Endothelial cell of umbilical vein (primary cell): ENCODE results near the gene MEF2A. TPM values are rescaled to one million over a fixed set of nuclear protein-coding genes. Genes with fewer than 3 reads are reported as not detected.

Experiments
- BruUV-seq: library from RNA; stranded (reverse); fragments of 400-500 nt; replicated peaks from 2 replicates; lab custom pipeline; 2021; lab: Mats Ljungman, UMichigan
- CTCF ChIA-PET: fragments of 300-600, 350-600 bp; sonication (Branson Sonifier 250); formaldehyde crosslinking; loops from one replicate; lab custom pipeline; 2021; ENCODE audit warnings: antibody characterized with exemption, inconsistent platforms; lab: Charles Lee
- POLR2A ChIA-PET: fragments of 300-600, 350-600 bp; sonication (Branson Sonifier 250); formaldehyde crosslinking; loops from one replicate; lab custom pipeline; 2021; ENCODE audit warnings: antibody characterized with exemption, inconsistent platforms; lab: Charles Lee
- DNase-seq: peaks from one replicate; pipeline ENCODE4 v3.0.0-alpha.2; 2011; ENCODE audit warnings: low read depth, low spot score
- FAIRE-seq: peaks from 2 replicates; lab custom pipeline; 2011; peaks lifted over from hg19 to GRCh38; lab: Jason Lieb, UNC
- H2AFZ ChIP-seq: 2 replicates; pipeline ENCODE4 v1.6.0; 2012; ENCODE audit warnings: low read depth, low read length, control low read depth, inconsistent platforms
- H3K27ac ChIP-seq: 2 replicates; pipeline ENCODE4 v1.5.1; 2011; ENCODE audit warnings: low read depth, mild to moderate bottlenecking, control low read depth, low read length, moderate library complexity; ENCODE audit not compliant: insufficient read depth
- H3K27me3 ChIP-seq, 2 experiments: 2 replicates each; pipeline versions ENCODE4 v1.6.0 to v1.6.1; 2011; ENCODE audit warnings: low read length in 2 of 2, mixed read lengths in 1 of 2; ENCODE audit not compliant: control insufficient read depth in 2 of 2, insufficient read depth in 2 of 2
- H3K36me3 ChIP-seq, 2 experiments: 2 replicates in 1 of 2; 3 replicates in 1 of 2; pipeline ENCODE4 v1.5.1; 2011; ENCODE audit warnings: low read length in 2 of 2, mild to moderate bottlenecking in 1 of 2, moderate library complexity in 1 of 2; ENCODE audit not compliant: control insufficient read depth in 2 of 2, insufficient read depth in 2 of 2; ENCODE audit errors: extremely low read depth in 1 of 2
- H3K4me1 ChIP-seq: 3 replicates; pipeline ENCODE4 v1.5.1; 2011; ENCODE audit warnings: mild to moderate bottlenecking, low read length; ENCODE audit not compliant: control insufficient read depth, insufficient read depth; ENCODE audit errors: extremely low read depth
- H3K4me2 ChIP-seq: 2 replicates; pipeline ENCODE4 v1.6.1; 2011; ENCODE audit warnings: low read length, control low read depth, mixed read lengths; ENCODE audit not compliant: insufficient read depth
- H3K4me3 ChIP-seq, 3 experiments: fragments of 200-600 bp in 1 of 3; sonication (generic), shearing (Covaris generic) in 1 of 3; replicated peaks in 1 of 3; 2 replicates each; pipeline ENCODE4 v1.5.1; 2011 to 2016; ENCODE audit warnings: control low read depth in 3 of 3, low read length in 3 of 3, mild to moderate bottlenecking in 2 of 3, inconsistent platforms in 1 of 3, low read depth in 1 of 3, moderate library complexity in 1 of 3; ENCODE audit not compliant: insufficient read depth in 1 of 3
- H3K79me2 ChIP-seq: 2 replicates; pipeline ENCODE4 v1.6.0; 2012; ENCODE audit warnings: low read length, inconsistent platforms; ENCODE audit not compliant: control insufficient read depth, insufficient read depth
- H3K9ac ChIP-seq: replicated peaks from 2 replicates; pipeline ENCODE3; 2011; ENCODE audit warnings: low read length, control low read depth; ENCODE audit not compliant: insufficient read depth; ENCODE audit errors: extremely low read depth
- H3K9me1 ChIP-seq: replicated peaks from 3 replicates; pipeline ENCODE4 v1.6.0; 2011; ENCODE audit warnings: mild to moderate bottlenecking, low read length; ENCODE audit not compliant: control insufficient read depth, insufficient read depth; ENCODE audit errors: extremely low read depth
- H3K9me3 ChIP-seq: replicated peaks from 2 replicates; pipeline ENCODE4 v1.5.1; 2012; ENCODE audit warnings: low read length, inconsistent platforms; ENCODE audit not compliant: control insufficient read depth, insufficient read depth
- H4K20me1 ChIP-seq: replicated peaks from 2 replicates; pipeline ENCODE3; 2011; ENCODE audit warnings: mild to moderate bottlenecking, low read length; ENCODE audit not compliant: control insufficient read depth, insufficient read depth; ENCODE audit errors: extremely low read depth
- EZH2 ChIP-seq: IDR thresholded peaks from 2 replicates; pipeline ENCODE4 v1.6.1; 2012; ENCODE audit warnings: borderline replicate concordance, low read depth, mild to moderate bottlenecking, moderate library complexity, low read length, inconsistent platforms; ENCODE audit not compliant: severe bottlenecking
- FOS ChIP-seq: IDR thresholded peaks from 2 replicates; pipeline ENCODE4 v1.6.1; 2011; ENCODE audit warnings: mild to moderate bottlenecking, low read length, moderate library complexity, borderline replicate concordance; ENCODE audit not compliant: insufficient read depth
- GATA2 ChIP-seq: IDR thresholded peaks from 2 replicates; pipeline ENCODE4 v1.7.0; 2011; ENCODE audit warnings: low read depth, mild to moderate bottlenecking, moderate library complexity, mixed read lengths, low read length; ENCODE audit not compliant: insufficient read length, insufficient read depth
- JUN ChIP-seq: IDR thresholded peaks from 2 replicates; pipeline ENCODE4 v1.6.1; 2011; ENCODE audit warnings: borderline replicate concordance, low read depth; ENCODE audit not compliant: insufficient read length, insufficient read depth
- MAX ChIP-seq: IDR thresholded peaks from 2 replicates; pipeline ENCODE4 v1.6.1; 2011; ENCODE audit not compliant: insufficient read depth, insufficient read length
- MYC ChIP-seq: IDR thresholded peaks from one replicate; pipeline ENCODE4 v1.6.1; 2011; ENCODE audit warnings: mild to moderate bottlenecking, low read depth, low read length
- POLR2A ChIP-seq: IDR thresholded peaks from 2 replicates; pipeline ENCODE4 v1.6.1; 2012; ENCODE audit warnings: low read depth, mild to moderate bottlenecking, control low read depth, low read length
- POLR2AphosphoS5 ChIP-seq: IDR thresholded peaks from 2 replicates; pipeline ENCODE4 v1.6.1; 2012; ENCODE audit warnings: low read depth, mild to moderate bottlenecking, control low read depth, low read length, moderate library complexity; ENCODE audit not compliant: insufficient read depth
- dilution Hi-C: fragments of 300-500 bp; cut with MboI; formaldehyde crosslinking; loops from one replicate; pipeline ENCODE4 v1.15.0; 2019; ENCODE audit warnings: low sequenced_read_pairs; ENCODE audit not compliant: extremely low pct_ligation_motif_present
- intact Hi-C: fragments of 100-400 bp; cut with micrococcal nuclease; formaldehyde crosslinking; loops from one replicate; pipeline ENCODE4 v1.10.0; 2022
- polyA plus RNA-seq, 4 experiments: library from polyadenylated mRNA; depleted of rRNA in 3 of 4; stranded (reverse) in 3 of 4; unstranded in 1 of 4; fragments of >200 nt; gene quantifications; 2 replicates each; pipeline versions ENCODE4 v1.2.1 to v1.2.3, GENCODE V29; 2011 to 2012; ENCODE audit warnings: missing spikeins in 1 of 4
- total RNA-seq: library from RNA; stranded (reverse); gene quantifications from 2 replicates; pipeline ENCODE4 v1.2.3, GENCODE V29; 2021
- TF ChIP-seq, protein P1 (sequence below), 2 donors: IDR thresholded peaks; 1 replicate in 1 of 2; 2 replicates in 1 of 2; pipeline ENCODE4 v1.5.1; 2011; ENCODE audit warnings: low read length in 2 of 2, mild to moderate bottlenecking in 2 of 2, moderate library complexity in 2 of 2, control low read depth in 1 of 2, inconsistent platforms in 1 of 2, low read depth in 1 of 2; ENCODE audit not compliant: insufficient read depth in 1 of 2; ENCODE audit errors: extremely low read depth in 1 of 2

MEF2A gene
- total and polyA plus RNA-seq, 2 donors (not counting 3 experiments of a cell fraction or from before 2014, with no cell fraction given): 38.0 to 45.3 TPM

DNA sequence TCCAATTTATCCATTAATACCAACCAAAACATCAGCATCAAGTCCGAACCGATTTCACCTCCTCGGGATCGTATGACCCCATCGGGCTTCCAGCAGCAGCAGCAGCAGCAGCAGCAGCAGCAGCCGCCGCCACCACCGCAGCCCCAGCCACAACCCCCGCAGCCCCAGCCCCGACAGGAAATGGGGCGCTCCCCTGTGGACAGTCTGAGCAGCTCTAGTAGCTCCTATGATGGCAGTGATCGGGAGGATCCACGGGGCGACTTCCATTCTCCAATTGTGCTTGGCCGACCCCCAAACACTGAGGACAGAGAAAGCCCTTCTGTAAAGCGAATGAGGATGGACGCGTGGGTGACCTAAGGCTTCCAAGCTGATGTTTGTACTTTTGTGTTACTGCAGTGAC lies 146.6 kb downstream of the MEF2A start:
- intact Hi-C loops: no loop called here
- FAIRE-seq (no peak), DNase-seq (no peak)
- Histone ChIP-seq H3K27ac (no peak overlapping the region), H3K36me3 (peaks cover 4 to 12% of the 10 kb centered on the region in 2 experiments), H3K79me2 (no peaks in the 10 kb centered on the region), H3K4me3 (no peak overlapping the region), H3K4me1 (peaks cover 21% of the 10 kb centered on the region), H4K20me1 (no peaks in the 10 kb centered on the region), H3K9me3 (no peaks in the 10 kb centered on the region), H3K4me2 (no peak overlapping the region), H3K9me1 (no peaks in the 10 kb centered on the region), H2AFZ (no peak overlapping the region), H3K27me3 (no peaks in the 10 kb centered on the region), H3K9ac (no peak overlapping the region)
- no TSS peak for BruUV-seq
- TF ChIP-seq FOS (no peak), JUN (no peak), POLR2AphosphoS5 (no peak), MAX (no peak), EZH2 (no peak), POLR2A (no peak), GATA2 (no peak), MYC (no peak)
- TF ChIP-seq, protein P1, sequence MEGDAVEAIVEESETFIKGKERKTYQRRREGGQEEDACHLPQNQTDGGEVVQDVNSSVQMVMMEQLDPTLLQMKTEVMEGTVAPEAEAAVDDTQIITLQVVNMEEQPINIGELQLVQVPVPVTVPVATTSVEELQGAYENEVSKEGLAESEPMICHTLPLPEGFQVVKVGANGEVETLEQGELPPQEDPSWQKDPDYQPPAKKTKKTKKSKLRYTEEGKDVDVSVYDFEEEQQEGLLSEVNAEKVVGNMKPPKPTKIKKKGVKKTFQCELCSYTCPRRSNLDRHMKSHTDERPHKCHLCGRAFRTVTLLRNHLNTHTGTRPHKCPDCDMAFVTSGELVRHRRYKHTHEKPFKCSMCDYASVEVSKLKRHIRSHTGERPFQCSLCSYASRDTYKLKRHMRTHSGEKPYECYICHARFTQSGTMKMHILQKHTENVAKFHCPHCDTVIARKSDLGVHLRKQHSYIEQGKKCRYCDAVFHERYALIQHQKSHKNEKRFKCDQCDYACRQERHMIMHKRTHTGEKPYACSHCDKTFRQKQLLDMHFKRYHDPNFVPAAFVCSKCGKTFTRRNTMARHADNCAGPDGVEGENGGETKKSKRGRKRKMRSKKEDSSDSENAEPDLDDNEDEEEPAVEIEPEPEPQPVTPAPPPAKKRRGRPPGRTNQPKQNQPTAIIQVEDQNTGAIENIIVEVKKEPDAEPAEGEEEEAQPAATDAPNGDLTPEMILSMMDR (IDR thresholded peaks at IDR 0.05; ENCODE audit: extremely low read depth in 1 of 2, insufficient read depth in 1 of 2, low read depth in 1 of 2, low read length in 2 of 2): no peak
- ChIA-PET CTCF (interaction anchor here (7.9 kb wide), 1 partner anchor 8 kb away, joined by 48 read pairs; no protein-coding TSS in a partner anchor), POLR2A (no interaction called here)
- dilution Hi-C loops: loop anchor here (25.0 kb wide), 1 partner anchor 425 kb away; no protein-coding TSS in a partner anchor
